NOMO-1 treated with dmso at 0.1 percent for 144 hours (cell line): ENCODE results near the gene GABBR2.
"Not testable (repeated sequence)": the region's sequence is repeated elsewhere in the genome, so short reads cannot be mapped to it uniquely, and the experiment has no call there.

ENCODE experiments used
- DNase-seq: peaks from one replicate; lab custom pipeline; 2025; ENCODE audit not compliant: unreplicated experiment; lab: John Stamatoyannopoulos, UW

The GABBR2 gene

DNA sequence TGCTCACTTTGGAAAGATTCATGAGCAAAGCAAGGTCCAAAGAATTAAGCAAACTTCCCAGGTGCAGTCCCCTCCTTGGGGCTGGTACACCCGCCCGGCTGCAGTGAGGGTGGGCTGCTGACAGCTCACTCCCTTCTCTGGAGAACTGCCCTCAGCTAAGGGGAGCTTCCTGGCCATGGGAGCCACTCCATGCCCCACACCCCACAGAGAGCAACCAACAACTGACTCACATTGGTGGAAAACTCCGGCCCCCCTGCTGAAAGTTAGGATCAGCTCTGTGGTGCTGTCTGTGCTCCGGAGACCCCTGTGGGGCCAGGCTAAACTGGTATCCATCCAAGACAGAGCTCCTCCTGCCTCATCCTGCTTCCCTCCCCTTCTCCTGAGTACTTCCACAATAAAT is 223.0 kb downstream of the GABBR2 start:
- no peak for DNase-seq

- DNase-seq, result no peak
Measured at GRCh38 chr9:98484162-98484561, 224.6 kb downstream of the GABBR2 start.

DNA sequence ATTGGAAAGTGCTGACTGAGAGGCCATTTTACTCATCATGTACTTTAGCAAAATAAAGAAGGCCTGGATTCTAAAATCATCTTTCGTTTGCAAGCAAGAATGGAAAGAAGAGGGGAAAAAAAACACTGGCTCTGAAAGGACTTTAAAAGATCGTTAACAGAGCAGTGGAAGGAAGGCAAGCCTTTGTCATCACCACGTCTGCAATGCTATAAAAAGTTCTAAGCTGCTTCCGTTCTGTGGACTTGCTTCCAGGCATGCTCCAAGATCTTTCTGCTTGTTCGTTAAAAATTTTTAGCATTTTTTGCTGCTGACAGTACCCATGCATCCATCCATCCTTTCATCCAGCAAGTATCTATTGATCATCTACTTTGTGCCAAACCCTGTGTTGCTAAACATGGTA is 226.5 kb downstream of the GABBR2 start:
- DNase-seq, result no peak

- no peak for DNase-seq
Measured at GRCh38 chr9:98481676-98482075, 227.1 kb downstream of the GABBR2 start.

DNA sequence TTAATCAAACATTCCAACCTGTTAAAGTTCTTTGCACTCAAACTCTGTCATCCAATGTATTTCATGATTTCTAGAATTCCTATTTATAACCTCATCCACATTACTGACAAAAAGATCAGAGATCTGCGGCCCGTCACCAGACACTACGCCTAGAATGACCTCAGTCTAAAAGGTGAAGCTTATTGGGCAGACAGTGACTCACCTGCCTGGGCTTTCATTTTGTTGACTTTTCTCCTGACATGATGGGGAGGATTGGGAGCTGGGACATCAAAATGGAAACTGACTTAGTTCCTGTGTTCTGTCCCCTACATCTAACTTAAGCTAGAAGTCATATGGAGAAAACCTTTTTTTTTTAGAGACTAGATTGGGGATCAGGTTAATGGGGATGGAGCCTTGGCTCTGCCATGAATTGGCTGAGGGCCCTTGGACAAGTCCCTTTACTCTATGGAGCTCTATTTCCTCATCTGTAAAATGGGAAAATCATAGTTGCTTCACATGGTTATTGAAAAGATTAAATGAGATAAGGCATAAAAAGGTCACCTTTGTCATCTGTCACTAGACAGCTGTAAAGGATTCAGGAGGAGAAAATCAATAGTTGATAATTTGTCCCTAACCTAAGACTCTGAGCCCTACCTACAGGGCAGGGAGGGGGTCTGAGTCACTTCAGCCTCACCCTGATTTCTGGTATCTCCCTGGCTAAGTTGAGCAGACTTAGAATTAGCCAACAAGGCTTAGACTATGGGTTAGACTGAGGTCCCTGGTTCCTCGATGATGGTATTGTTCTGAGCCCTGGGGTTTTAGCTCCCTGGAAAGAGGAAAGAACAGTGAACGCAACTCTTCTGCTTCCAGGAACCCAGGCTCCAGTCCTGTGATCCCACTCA is 228.5 kb downstream of the GABBR2 start:
- no peak for DNase-seq

DNA sequence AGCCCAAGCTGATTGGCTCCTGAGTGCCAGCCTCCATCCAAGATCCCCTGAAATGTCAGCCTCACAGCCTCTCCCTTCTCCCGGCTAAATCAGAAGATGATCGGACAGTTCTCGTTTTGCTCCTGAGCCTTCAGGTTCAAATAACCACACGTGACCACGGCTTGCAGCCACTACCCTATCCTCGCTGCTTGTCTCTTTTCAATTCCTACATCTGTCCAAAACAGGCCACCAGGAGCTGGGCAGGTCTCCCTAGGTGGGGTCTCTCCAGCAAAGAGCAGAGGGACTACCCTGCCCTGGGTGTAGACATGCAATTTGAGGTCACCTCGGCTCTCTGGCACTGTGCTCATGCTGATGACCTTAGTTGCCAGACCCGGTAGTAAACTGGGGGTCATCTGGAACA is 229.3 kb downstream of the GABBR2 start:
- no peak for DNase-seq

DNA sequence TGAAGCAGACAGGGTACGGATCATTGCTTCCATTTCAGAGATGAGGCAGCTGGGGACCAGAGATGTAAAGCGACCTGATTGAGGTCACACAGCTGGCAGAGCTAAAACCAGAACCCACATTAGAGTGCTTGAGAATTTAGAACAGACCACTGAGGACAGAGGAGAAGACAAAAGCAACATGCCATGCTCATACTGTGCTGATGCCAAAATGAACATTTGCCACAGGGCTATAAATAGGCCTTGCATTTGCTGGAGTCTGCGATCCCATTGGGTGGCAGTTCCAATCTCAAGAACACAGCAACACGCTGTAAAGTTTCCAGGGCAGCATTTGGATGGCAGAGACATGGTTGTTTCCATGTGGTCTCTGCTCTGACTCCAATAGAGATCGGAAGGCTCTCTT is 230.9 kb downstream of the GABBR2 start:
- DNase-seq, result no peak

DNA sequence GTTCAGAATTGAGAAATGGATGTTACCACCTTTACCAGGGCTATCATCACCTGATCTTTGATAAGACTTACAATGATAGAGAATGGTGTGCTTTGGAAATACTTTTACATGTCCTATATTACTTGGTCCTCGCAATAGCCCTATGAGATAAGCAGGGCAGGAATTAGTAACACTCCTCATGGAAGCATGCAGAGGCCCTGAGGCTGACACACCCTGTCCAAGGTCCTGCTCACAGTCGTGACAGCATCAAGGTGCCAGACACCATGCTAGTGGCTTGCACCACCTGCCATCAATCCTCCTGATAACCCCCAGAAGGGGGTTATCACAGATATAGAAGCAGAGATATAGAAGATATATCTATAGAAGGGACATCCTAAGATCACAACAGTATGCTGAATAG is 236.5 kb downstream of the GABBR2 start:
- no peak for DNase-seq

DNA sequence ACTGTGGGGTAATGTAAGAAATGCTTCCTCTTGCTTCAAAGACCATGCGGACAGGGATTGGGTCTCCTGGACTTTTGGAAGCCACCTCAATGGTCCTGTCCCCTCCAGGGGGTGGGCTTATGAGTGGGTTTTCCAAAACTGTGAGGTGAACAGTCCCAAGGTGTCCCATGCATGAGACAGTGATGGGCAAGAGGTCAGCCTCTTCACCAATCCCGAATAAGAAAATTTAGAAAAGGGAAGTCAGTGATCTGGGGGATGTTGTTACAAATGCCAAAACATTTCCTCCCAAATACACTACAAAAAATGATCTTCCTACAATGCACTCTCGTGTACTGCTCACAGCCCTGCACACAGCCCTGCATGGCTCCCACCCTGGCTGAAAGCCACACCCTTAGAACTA is 237.6 kb downstream of the GABBR2 start:
- no peak for DNase-seq

GRCh38 chr9:98468567-98469239 is 240.0 kb downstream of the GABBR2 start:
- no peak for DNase-seq

- DNase-seq, result no peak
Measured at GRCh38 chr9:98465799-98466198, 242.9 kb downstream of the GABBR2 start.

GRCh38 chr9:98464156-98464690 is 244.5 kb downstream of the GABBR2 start:
- not testable (repeated sequence) for DNase-seq

- no peak for DNase-seq
Measured at GRCh38 chr9:98462310-98462709, 246.4 kb downstream of the GABBR2 start.

GRCh38 chr9:98460704-98461103 is 248.0 kb downstream of the GABBR2 start:
- no peak for DNase-seq

DNA sequence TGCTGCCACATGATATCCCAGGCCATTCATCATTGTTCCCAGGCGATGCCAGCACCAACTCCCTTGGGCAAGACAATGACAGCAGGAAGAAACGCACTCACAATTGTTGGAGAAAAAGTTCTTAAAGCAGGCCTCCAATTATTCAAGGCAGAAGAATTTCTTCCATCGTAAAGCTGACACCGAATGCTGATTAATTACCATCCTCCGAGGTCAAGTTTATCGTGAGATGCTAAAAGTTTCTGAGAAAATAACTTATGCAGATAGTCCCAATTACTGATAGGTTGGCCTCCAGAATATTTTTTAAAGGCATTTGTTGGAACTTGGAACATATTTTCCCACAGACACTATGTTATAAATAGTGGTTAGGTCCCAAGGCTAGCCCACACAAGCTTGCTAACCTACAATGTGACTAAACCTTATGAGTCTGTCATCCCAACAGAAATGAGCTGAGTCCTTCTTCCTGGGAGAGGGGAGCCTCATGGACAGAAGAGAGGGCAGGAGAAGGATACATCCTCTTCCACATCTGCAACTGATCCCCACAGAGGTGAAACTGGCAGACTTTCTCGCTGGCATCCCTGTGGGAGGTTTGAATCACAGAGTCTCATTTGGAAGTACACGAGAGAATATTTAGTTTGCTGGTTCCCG is 250.9 kb downstream of the GABBR2 start:
- no peak for DNase-seq

DNA sequence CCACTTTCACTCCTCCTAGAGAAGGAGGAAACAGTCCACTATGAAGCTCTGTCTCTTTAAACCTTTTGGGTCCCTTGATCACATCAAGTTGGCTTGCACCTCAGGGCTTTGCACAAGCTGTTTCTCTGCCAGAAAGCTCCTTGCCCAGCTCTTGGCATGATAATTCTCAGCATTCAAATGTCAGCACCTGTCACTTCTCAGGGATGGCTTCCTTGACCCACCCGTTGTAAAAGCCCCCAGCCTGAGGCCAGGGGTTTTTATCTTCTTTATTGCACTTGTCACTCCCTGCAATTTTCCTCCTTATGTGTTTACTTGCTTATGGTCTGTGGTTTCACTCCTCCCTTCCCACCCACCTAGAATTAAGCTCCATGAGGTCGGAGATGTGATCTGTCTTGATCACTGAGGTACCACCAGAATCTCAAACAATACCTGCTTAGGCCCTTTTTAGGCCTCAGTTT is 252.6 kb downstream of the GABBR2 start:
- no peak for DNase-seq

- DNase-seq, result no peak
Measured at GRCh38 chr9:98455256-98456155, 253.2 kb downstream of the GABBR2 start.

DNA sequence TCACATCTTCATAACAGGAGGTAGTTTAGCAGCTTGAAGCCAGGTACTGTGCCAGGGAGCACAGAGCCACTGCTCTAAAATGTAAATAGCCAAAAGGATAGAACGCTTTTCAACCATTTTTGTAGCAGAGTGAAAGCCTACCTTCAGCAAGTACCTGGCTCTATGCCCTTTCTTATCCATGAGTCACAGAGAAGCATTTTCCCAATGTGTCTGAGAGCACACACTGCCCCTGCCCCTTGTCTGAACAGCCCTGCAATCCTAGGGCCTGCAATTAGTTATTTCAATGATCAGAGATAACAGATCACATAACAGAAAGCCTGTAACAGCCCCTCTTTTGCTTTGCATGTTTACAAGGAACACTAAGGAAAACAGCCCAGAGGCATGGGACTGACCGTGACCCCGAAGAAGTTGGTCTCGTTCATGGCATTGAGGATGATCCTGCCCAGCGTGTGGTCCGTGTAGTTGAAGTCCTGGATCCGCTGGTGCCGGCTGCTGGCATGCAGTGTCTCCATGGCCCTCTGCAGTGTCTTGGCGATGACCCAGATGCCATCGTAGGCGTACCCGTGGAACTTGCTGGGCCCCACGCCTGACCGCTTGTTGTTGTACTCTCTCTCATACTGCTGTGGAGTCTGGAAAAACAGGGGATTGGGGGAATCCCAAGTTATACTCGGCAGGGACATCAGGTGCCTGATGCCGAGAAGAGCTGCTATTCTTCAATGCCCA is 255.0 kb downstream of the GABBR2 start:
- no peak for DNase-seq

GRCh38 chr9:98451576-98451975 is 257.2 kb downstream of the GABBR2 start:
- DNase-seq, result no peak

DNA sequence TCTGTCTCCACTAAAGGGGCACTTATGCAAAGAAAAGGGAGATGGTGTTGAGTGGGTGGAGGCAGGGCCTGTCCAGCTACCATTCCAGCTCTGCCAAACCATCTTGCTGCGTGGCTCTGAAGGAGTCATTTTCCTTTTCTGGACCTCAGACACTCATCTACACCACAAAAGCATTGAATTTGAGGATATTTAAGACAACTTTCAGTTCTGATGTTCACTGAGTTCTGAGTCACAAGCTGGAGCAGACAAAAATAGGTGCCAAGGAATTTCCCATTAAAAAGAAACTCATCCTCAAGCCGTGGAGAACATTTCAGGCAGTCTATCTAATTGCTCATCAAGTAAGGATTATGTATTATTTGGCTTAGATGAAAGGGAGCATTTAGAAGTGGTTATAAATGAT is 258.2 kb downstream of the GABBR2 start:
- DNase-seq, result no peak
